Fibroblast of the aortic adventitia (primary cell): Measurements from ENCODE around the gene PCBD2. TPM values are rescaled to one million over a fixed set of nuclear protein-coding genes. Genes with fewer than 3 reads are reported as not detected.
"Not testable (repeated sequence)": the region's sequence is repeated elsewhere in the genome, so short reads cannot be mapped to it uniquely, and the experiment has no call there.

Source experiments
- DNase-seq: peaks from one replicate; pipeline ENCODE4 v3.0.0-alpha.2; 2010; ENCODE audit warnings: low read depth
- H3K4me3 ChIP-seq: 2 replicates; pipeline ENCODE4 v1.5.1; 2011; ENCODE audit warnings: low read depth, mild to moderate bottlenecking, control low read depth, low read length, moderate library complexity
- CTCF ChIP-seq: IDR thresholded peaks from 2 replicates; pipeline ENCODE4 v1.5.1; 2011; ENCODE audit warnings: mild to moderate bottlenecking, low read length, control low read depth, inconsistent platforms; ENCODE audit not compliant: insufficient read depth
- total RNA-seq: library from RNA; depleted of rRNA; stranded (reverse); fragments of >200 nt; gene quantifications from 2 replicates; pipeline ENCODE4 v1.2.3, GENCODE V29; 2012; ENCODE audit warnings: low replicate concordance

PCBD2 gene
- total RNA-seq, 1 donor = 8.9 TPM

GRCh38 chr5:134877159-134877558 lies 27.8 kb upstream of the PCBD2 start:
- no peak for TF ChIP-seq CTCF

GRCh38 chr5:134878403-134878802 lies 26.5 kb upstream of the PCBD2 start:
- TF ChIP-seq CTCF = no peak
- no peak overlapping the region for H3K4me3 ChIP-seq
- DNase-seq = no peak

More at GRCh38 chr5:134877159-134877558, 27.8 kb upstream of the PCBD2 start:
- no peak overlapping the region for H3K4me3 ChIP-seq
- no peak for DNase-seq

- DNase-seq = no peak
- no peak overlapping the region for H3K4me3 ChIP-seq
- TF ChIP-seq CTCF = no peak
These were observed 25.5 kb upstream of the PCBD2 start for GRCh38 chr5:134879456-134879855.

GRCh38 chr5:134880937-134881336 lies 24.0 kb upstream of the PCBD2 start:
- not testable (repeated sequence) for H3K4me3 ChIP-seq, DNase-seq

GRCh38 chr5:134881711-134882110 lies 23.2 kb upstream of the PCBD2 start:
- H3K4me3 ChIP-seq, DNase-seq: not testable (repeated sequence)

GRCh38 chr5:134887593-134888159 lies 17.3 kb upstream of the PCBD2 start:
- DNase-seq = no peak
- no peak overlapping the region for H3K4me3 ChIP-seq
- no peak for TF ChIP-seq CTCF

- H3K4me3 ChIP-seq = no peak overlapping the region
- no peak for TF ChIP-seq CTCF
- DNase-seq = no peak
These were observed 15.6 kb upstream of the PCBD2 start for GRCh38 chr5:134889335-134889734.

- H3K4me3 ChIP-seq = no peak overlapping the region
- TF ChIP-seq CTCF = no peak
- DNase-seq = no peak
These were observed 13.5 kb upstream of the PCBD2 start for GRCh38 chr5:134891473-134891872.
